ENCODE measurements around the gene DUSP22.

Gene DUSP22

GRCh38 chr6:257774-258173, 34.5 kb upstream of the DUSP22 start:
- no peak for TF ChIP-seq CTCF (IDR thresholded peaks at IDR 0.05; ENCODE audit: insufficient read depth, low read length, missing control alignments)
- CTCF ChIA-PET = no interaction called here
- no peak for DNase-seq (ENCODE audit: low read depth, low spot score)
- H3K4me3 ChIP-seq (ENCODE audit: low read depth, low read length) = no peak overlapping the region
- POLR2A ChIA-PET = no interaction called here

- TF ChIP-seq CTCF (IDR thresholded peaks at IDR 0.05; ENCODE audit: insufficient read depth, low read length, missing control alignments) = no peak
- DNase-seq (ENCODE audit: low read depth, low spot score) = no peak
- no peak overlapping the region for H3K4me3 ChIP-seq (ENCODE audit: low read depth, low read length)
- ChIA-PET CTCF (no interaction called here), POLR2A (no interaction called here)
These were observed 33.0 kb upstream of the DUSP22 start for GRCh38 chr6:259316-259715.

- TF ChIP-seq CTCF (IDR thresholded peaks at IDR 0.05; ENCODE audit: insufficient read depth, low read length, missing control alignments) = no peak
- H3K4me3 ChIP-seq (ENCODE audit: low read depth, low read length) = no peak overlapping the region
- no peak for DNase-seq (ENCODE audit: low read depth, low spot score)
- ChIA-PET CTCF (no interaction called here), POLR2A (no interaction called here)
These were observed 32.3 kb upstream of the DUSP22 start for GRCh38 chr6:259901-260508.

- CTCF ChIA-PET = no interaction called here
- no peak for TF ChIP-seq CTCF (IDR thresholded peaks at IDR 0.05; ENCODE audit: insufficient read depth, low read length, missing control alignments)
- POLR2A ChIA-PET = no interaction called here
- no peak for DNase-seq (ENCODE audit: low read depth, low spot score)
- no peak overlapping the region for H3K4me3 ChIP-seq (ENCODE audit: low read depth, low read length)
These were observed 27.7 kb upstream of the DUSP22 start for GRCh38 chr6:264626-265025.

GRCh38 chr6:268394-268935, 23.8 kb upstream of the DUSP22 start:
- ChIA-PET POLR2A (no interaction called here), CTCF (no interaction called here)
- no peak for DNase-seq (ENCODE audit: low read depth, low spot score)

GRCh38 chr6:273551-274058, 18.7 kb upstream of the DUSP22 start:
- no peak for DNase-seq (ENCODE audit: low read depth, low spot score)
- POLR2A ChIA-PET = no interaction called here
- CTCF ChIA-PET = no interaction called here
- H3K4me3 ChIP-seq (ENCODE audit: low read depth, low read length) = no peak overlapping the region
- TF ChIP-seq CTCF (IDR thresholded peaks at IDR 0.05; ENCODE audit: insufficient read depth, low read length, missing control alignments) = no peak

More at GRCh38 chr6:268394-268935, 23.8 kb upstream of the DUSP22 start:
- TF ChIP-seq CTCF (IDR thresholded peaks at IDR 0.05; ENCODE audit: insufficient read depth, low read length, missing control alignments) = no peak
- no peak overlapping the region for H3K4me3 ChIP-seq (ENCODE audit: low read depth, low read length)

All from AG04449 (cell line).